SK-N-SH (cell line): Measurements from ENCODE around the gene SNRNP25. TPM values are rescaled to one million over a fixed set of nuclear protein-coding genes. Genes with fewer than 3 reads are reported as not detected.

ENCODE experiments used
- CTCF ChIA-PET: fragments of 300-600, 350-600 bp; formaldehyde crosslinking; extraction: SDS; loops from one replicate; lab custom pipeline; 2021; lab: Yijun Ruan, JAX
- POLR2A ChIA-PET: fragments of 350-600 bp; sonication (Branson Sonifier 250); formaldehyde crosslinking; extraction: SDS; loops from one replicate; lab custom pipeline; 2020; ENCODE audit warnings: antibody characterized with exemption, inconsistent platforms; lab: Yijun Ruan, JAX
- DNase-seq: peaks from one replicate; pipeline ENCODE4 v3.0.0; 2012
- H2AFZ ChIP-seq: fragments of 200-600 bp; sonication (generic); 2 replicates; pipeline ENCODE4 v1.8.1; 2016; ENCODE audit warnings: antibody characterized with exemption, mild to moderate bottlenecking, low read depth
- H3F3A ChIP-seq: fragments of 200-600 bp; sonication (generic); replicated peaks from 2 replicates; pipeline ENCODE3; 2016; ENCODE audit warnings: antibody characterized with exemption, mild to moderate bottlenecking; ENCODE audit not compliant: insufficient read depth
- H3K27ac ChIP-seq, 2 experiments: fragments of 200-500 bp in 1 of 2; fragments of 200-600 bp in 1 of 2; sonication (Bioruptor generic) in 1 of 2; sonication (generic), shearing (Covaris generic) in 1 of 2; 2 replicates each; pipeline versions ENCODE4 v1.5.1 to v1.6.1; 2014 to 2016; ENCODE audit warnings: low read depth in 2 of 2, inconsistent platforms in 1 of 2, low read length in 1 of 2, mild to moderate bottlenecking in 1 of 2, mixed read lengths in 1 of 2
- H3K27me3 ChIP-seq: fragments of 200-600 bp; sonication (generic), shearing (Covaris generic); 2 replicates; pipeline ENCODE4 v1.6.1; 2016; ENCODE audit warnings: mixed run types; ENCODE audit not compliant: insufficient read depth
- H3K36me3 ChIP-seq, 2 experiments: fragments of 200-500 bp in 1 of 2; fragments of 200-600 bp in 1 of 2; sonication (Bioruptor generic) in 1 of 2; sonication (generic) in 1 of 2; replicated peaks in 1 of 2; 2 replicates each; pipeline versions ENCODE3 to v1.5.1; 2014 to 2016; ENCODE audit warnings: low read length in 1 of 2, mild to moderate bottlenecking in 1 of 2; ENCODE audit not compliant: insufficient read depth in 2 of 2, control insufficient read depth in 1 of 2
- H3K4me1 ChIP-seq, 2 experiments: fragments of 200-500 bp in 1 of 2; fragments of 200-600 bp in 1 of 2; sonication (Bioruptor generic) in 1 of 2; sonication (generic), shearing (Covaris generic) in 1 of 2; 2 replicates each; pipeline versions ENCODE4 v1.5.1 to v1.6.1; 2014 to 2016; ENCODE audit warnings: low read depth in 1 of 2, low read length in 1 of 2, mixed run types in 1 of 2; ENCODE audit not compliant: insufficient read depth in 2 of 2, control insufficient read depth in 1 of 2
- H3K4me2 ChIP-seq: fragments of 200-600 bp; sonication (generic), shearing (Covaris generic); 2 replicates; pipeline ENCODE4 v1.6.1; 2017; ENCODE audit warnings: mixed run types
- H3K4me3 ChIP-seq, 2 experiments: fragments of 200-500 bp in 1 of 2; fragments of 200-600 bp in 1 of 2; sonication (Bioruptor generic) in 1 of 2; sonication (generic), shearing (Covaris generic) in 1 of 2; 2 replicates each; pipeline versions ENCODE4 v1.5.1 to v1.8.1; 2014 to 2016; ENCODE audit warnings: low read depth in 2 of 2, inconsistent platforms in 1 of 2, low read length in 1 of 2, mild to moderate bottlenecking in 1 of 2, mixed read lengths in 1 of 2, moderate library complexity in 1 of 2
- H3K79me2 ChIP-seq: fragments of 200-600 bp; sonication (generic); 2 replicates; pipeline ENCODE4 v1.8.1; 2017; ENCODE audit warnings: mild to moderate bottlenecking; ENCODE audit not compliant: insufficient read depth
- H3K9ac ChIP-seq: fragments of 200-600 bp; sonication (generic); 2 replicates; pipeline ENCODE4 v1.6.1; 2017; ENCODE audit warnings: mixed run types
- H3K9me2 ChIP-seq: fragments of 200-600 bp; sonication (generic); 2 replicates; pipeline ENCODE4 v1.6.1; 2017; ENCODE audit warnings: mixed run types
- H3K9me3 ChIP-seq: fragments of 200-600 bp; sonication (generic); 2 replicates; pipeline ENCODE4 v1.6.1; 2017; ENCODE audit warnings: mixed run types, mild to moderate bottlenecking, moderate library complexity
- H4K20me1 ChIP-seq: fragments of 200-600 bp; sonication (generic); 2 replicates; pipeline ENCODE4 v1.6.1; 2017; ENCODE audit warnings: mild to moderate bottlenecking, mixed run types; ENCODE audit not compliant: insufficient read depth
- ELF1 ChIP-seq: IDR thresholded peaks from 2 replicates; pipeline ENCODE4 v1.4.0; 2012
- EZH2phosphoT487 ChIP-seq: fragments of 200-600 bp; sonication (generic); IDR thresholded peaks from 2 replicates; pipeline ENCODE4 v1.6.1; 2017; ENCODE audit warnings: low read depth, mixed run types, mild to moderate bottlenecking, antibody characterized with exemption, moderate library complexity, borderline replicate concordance
- GATA2 ChIP-seq: sonication (generic); formaldehyde crosslinking; IDR thresholded peaks from 2 replicates; pipeline ENCODE4 v1.5.0; 2020; ENCODE audit warnings: mild to moderate bottlenecking, missing genetic modification reagents
- JUND ChIP-seq: IDR thresholded peaks from 2 replicates; pipeline ENCODE4 v1.4.0; 2012
- MEF2A ChIP-seq: IDR thresholded peaks from 2 replicates; pipeline ENCODE4 v1.4.0; 2012; ENCODE audit warnings: low read depth, borderline replicate concordance
- MXI1 ChIP-seq: IDR thresholded peaks from 2 replicates; pipeline ENCODE4 v1.6.1; 2012; ENCODE audit warnings: mild to moderate bottlenecking, low read depth, low read length, improper control_type of control experiment
- NFIC ChIP-seq: IDR thresholded peaks from 2 replicates; pipeline ENCODE4 v1.4.0; 2012; ENCODE audit warnings: borderline replicate concordance
- NRF1 ChIP-seq: IDR thresholded peaks from 2 replicates; pipeline ENCODE4 v1.6.1; 2012; ENCODE audit warnings: low read depth, mild to moderate bottlenecking, low read length
- POLR2AphosphoS5 ChIP-seq: IDR thresholded peaks from 2 replicates; pipeline ENCODE4 v1.6.1; 2012; ENCODE audit warnings: low read depth, low read length
- RAD21 ChIP-seq: IDR thresholded peaks from 2 replicates; pipeline ENCODE4 v1.6.1; 2012; ENCODE audit warnings: mild to moderate bottlenecking, low read length
- RCOR1 ChIP-seq: fragments of 150-350 bp; IDR thresholded peaks from 2 replicates; pipeline ENCODE4 v1.6.1; 2017; ENCODE audit warnings: antibody characterized with exemption, low read length
- SIN3A ChIP-seq: IDR thresholded peaks from 2 replicates; pipeline ENCODE4 v1.6.1; 2012; ENCODE audit warnings: low read depth, mild to moderate bottlenecking, low read length, moderate library complexity, borderline replicate concordance
- SMC3 ChIP-seq: IDR thresholded peaks from 2 replicates; pipeline ENCODE4 v1.6.1; 2012; ENCODE audit warnings: low read depth, low read length, improper control_type of control experiment
- TAF1 ChIP-seq: IDR thresholded peaks from 2 replicates; pipeline ENCODE4 v1.6.1; 2012; ENCODE audit warnings: low read depth, mild to moderate bottlenecking, low read length, moderate library complexity, borderline replicate concordance
- TCF12 ChIP-seq: IDR thresholded peaks from 2 replicates; pipeline ENCODE4 v1.4.0; 2012
- YY1 ChIP-seq: IDR thresholded peaks from 2 replicates; pipeline ENCODE4 v1.4.0; 2012; ENCODE audit warnings: low read depth, mild to moderate bottlenecking
- WGBS: methylation state at CpG from one replicate; pipeline ENCODE4 v1.1.6; 2017; ENCODE audit warnings: low lambda C conversion rate; 5-methylcytosine and 5-hydroxymethylcytosine counted together
- polyA plus RNA-seq, 3 experiments: library from polyadenylated mRNA; depleted of rRNA; stranded (reverse); fragments of >200 nt; gene quantifications; 2 replicates each; pipeline ENCODE4 v1.2.3, GENCODE V29; 2012
- TF ChIP-seq, protein P1 (sequence below): fragments of 150-350 bp; IDR thresholded peaks from 2 replicates; pipeline ENCODE4 v1.6.1; 2017; ENCODE audit warnings: antibody characterized with exemption, low read length, low read depth, borderline replicate concordance
- TF ChIP-seq, protein P2 (sequence below): IDR thresholded peaks from 2 replicates; pipeline ENCODE4 v1.4.0; 2012; ENCODE audit warnings: low read depth, borderline replicate concordance
- TF ChIP-seq, protein P3 (sequence below): IDR thresholded peaks from 2 replicates; pipeline ENCODE4 v1.4.0; 2012; ENCODE audit warnings: low read depth, borderline replicate concordance

SNRNP25 gene
- polyA plus RNA-seq, 1 of the 3 experiments (the other 2 are of a cell fraction): 73.4 TPM

DNA sequence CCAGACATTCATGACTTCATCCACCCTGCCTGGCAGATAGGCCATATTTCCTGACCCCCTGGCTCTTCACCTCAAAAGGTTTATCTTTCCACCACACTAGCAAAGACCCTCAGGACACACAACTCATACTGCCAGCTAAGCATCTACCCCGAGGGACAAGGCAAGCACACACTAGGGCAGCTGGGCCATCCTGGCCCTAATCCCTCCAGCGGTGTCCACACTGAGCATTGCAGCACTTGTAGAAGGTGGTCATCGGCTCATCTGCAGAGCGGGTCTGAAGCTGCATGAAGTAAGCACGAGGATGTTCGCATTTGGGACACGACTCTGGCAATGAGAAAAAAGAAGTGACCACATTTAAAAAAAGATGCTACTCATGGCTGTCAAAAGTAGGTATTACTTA, 6.4 kb upstream of the SNRNP25 start:
- ChIA-PET POLR2A (no interaction called here), CTCF (interaction anchor here (1.1 to 2.4 kb wide), 2 partner anchors 19 to 50 kb away, joined by 3 to 10 read pairs; no protein-coding TSS in a partner anchor)
- Histone ChIP-seq H3K79me2 (peaks cover 29% of the 10 kb centered on the region), H3K27ac (no peak overlapping the region), H4K20me1 (no peaks in the 10 kb centered on the region), H3K4me3 (no peak overlapping the region), H3K27me3 (no peaks in the 10 kb centered on the region), H3K4me2 (no peak overlapping the region), H3F3A (peaks cover 4% of the 10 kb centered on the region), H3K9me2 (no peaks in the 10 kb centered on the region), H3K9me3 (no peaks in the 10 kb centered on the region), H3K36me3 (peaks cover 11 to 25% of the 10 kb centered on the region in 2 experiments), H3K9ac (no peak overlapping the region), H3K4me1 (0 out of 4 replicates have a peak, but pooled peaks cover 0 to 4% of the 10 kb centered on the region in 2 experiments), H2AFZ (no peak overlapping the region)
- no peak for DNase-seq
- TF ChIP-seq SIN3A: no peak
- TF ChIP-seq TCF12: no peak
- no peak for TF ChIP-seq EZH2phosphoT487
- no peak for TF ChIP-seq NFIC
- TF ChIP-seq GATA2: no peak
- TF ChIP-seq, protein P1, sequence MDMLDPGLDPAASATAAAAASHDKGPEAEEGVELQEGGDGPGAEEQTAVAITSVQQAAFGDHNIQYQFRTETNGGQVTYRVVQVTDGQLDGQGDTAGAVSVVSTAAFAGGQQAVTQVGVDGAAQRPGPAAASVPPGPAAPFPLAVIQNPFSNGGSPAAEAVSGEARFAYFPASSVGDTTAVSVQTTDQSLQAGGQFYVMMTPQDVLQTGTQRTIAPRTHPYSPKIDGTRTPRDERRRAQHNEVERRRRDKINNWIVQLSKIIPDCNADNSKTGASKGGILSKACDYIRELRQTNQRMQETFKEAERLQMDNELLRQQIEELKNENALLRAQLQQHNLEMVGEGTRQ: no peak
- TF ChIP-seq MEF2A: no peak
- no peak for TF ChIP-seq ELF1
- TF ChIP-seq, protein P2, sequence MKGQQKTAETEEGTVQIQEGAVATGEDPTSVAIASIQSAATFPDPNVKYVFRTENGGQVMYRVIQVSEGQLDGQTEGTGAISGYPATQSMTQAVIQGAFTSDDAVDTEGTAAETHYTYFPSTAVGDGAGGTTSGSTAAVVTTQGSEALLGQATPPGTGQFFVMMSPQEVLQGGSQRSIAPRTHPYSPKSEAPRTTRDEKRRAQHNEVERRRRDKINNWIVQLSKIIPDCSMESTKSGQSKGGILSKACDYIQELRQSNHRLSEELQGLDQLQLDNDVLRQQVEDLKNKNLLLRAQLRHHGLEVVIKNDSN: no peak
- TF ChIP-seq POLR2AphosphoS5: no peak
- no peak for TF ChIP-seq SMC3
- TF ChIP-seq NRF1: no peak
- TF ChIP-seq YY1: no peak
- TF ChIP-seq MXI1: no peak
- no peak for TF ChIP-seq TAF1
- TF ChIP-seq RAD21: no peak
- no peak for TF ChIP-seq JUND
- TF ChIP-seq, protein P3, sequence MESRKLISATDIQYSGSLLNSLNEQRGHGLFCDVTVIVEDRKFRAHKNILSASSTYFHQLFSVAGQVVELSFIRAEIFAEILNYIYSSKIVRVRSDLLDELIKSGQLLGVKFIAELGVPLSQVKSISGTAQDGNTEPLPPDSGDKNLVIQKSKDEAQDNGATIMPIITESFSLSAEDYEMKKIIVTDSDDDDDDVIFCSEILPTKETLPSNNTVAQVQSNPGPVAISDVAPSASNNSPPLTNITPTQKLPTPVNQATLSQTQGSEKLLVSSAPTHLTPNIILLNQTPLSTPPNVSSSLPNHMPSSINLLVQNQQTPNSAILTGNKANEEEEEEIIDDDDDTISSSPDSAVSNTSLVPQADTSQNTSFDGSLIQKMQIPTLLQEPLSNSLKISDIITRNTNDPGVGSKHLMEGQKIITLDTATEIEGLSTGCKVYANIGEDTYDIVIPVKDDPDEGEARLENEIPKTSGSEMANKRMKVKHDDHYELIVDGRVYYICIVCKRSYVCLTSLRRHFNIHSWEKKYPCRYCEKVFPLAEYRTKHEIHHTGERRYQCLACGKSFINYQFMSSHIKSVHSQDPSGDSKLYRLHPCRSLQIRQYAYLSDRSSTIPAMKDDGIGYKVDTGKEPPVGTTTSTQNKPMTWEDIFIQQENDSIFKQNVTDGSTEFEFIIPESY: no peak
- TF ChIP-seq RCOR1: no peak
- WGBS: 93% methylated on average over 7 of the region's 7 CpGs
